ENCODE measurements around the gene MRPL20.
A peak's percentile ranks its signal among the peaks of the same experiment; 100 is the strongest.

The MRPL20 gene

GRCh38 chr1:1376551-1377226 is 30.4 kb downstream of the MRPL20 start:
- peaks cover 24% of the 10 kb centered on the region for H3K36me3 ChIP-seq
- H3K27me3 ChIP-seq = no peaks in the 10 kb centered on the region
- H3K4me1 ChIP-seq (ENCODE audit: control insufficient read depth in 1 of 2, insufficient read depth in 1 of 2, low read depth in 1 of 2, low read length in 1 of 2) = peaks cover 17 to 23% of the 10 kb centered on the region in 2 experiments
- no peak for TF ChIP-seq CTCF (IDR thresholded peaks at IDR 0.05)
- no peaks in the 10 kb centered on the region for H3K9me3 ChIP-seq
- H3K4me3 ChIP-seq (ENCODE audit: low read depth in 1 of 2, low read length in 1 of 2) = no peak overlapping the region
- H3K27ac ChIP-seq = peak overlapping the region; percentile 89

GRCh38 chr1:1374929-1375662 is 32.0 kb downstream of the MRPL20 start, which contains the start of gene AURKAIP1:
AURKAIP1 (minus strand) TSS chr1:1375207; CDS start chr1:1374756, 451 bp downstream.
- TF ChIP-seq CTCF (IDR thresholded peaks at IDR 0.05) = peak; percentile 59
- Histone ChIP-seq H3K36me3 (peaks cover 20% of the 10 kb centered on the region), H3K4me3 (ENCODE audit: low read depth in 1 of 2, low read length in 1 of 2) (peak within 1 kb of the TSS; percentile 92 to 93)

GRCh38 chr1:1374589-1374928 is 32.5 kb downstream of the MRPL20 start:
- Histone ChIP-seq H3K4me1 (ENCODE audit: control insufficient read depth in 1 of 2, insufficient read depth in 1 of 2, low read depth in 1 of 2, low read length in 1 of 2) (peaks cover 20 to 28% of the 10 kb centered on the region in 2 experiments), H3K9me3 (no peaks in the 10 kb centered on the region), H3K4me3 (ENCODE audit: low read depth in 1 of 2, low read length in 1 of 2) (peak overlapping the region; percentile 92 to 93), H3K27me3 (peaks cover 3% of the 10 kb centered on the region), H3K36me3 (peaks cover 20% of the 10 kb centered on the region), H3K27ac (peak overlapping the region; percentile 89)
- TF ChIP-seq CTCF (IDR thresholded peaks at IDR 0.05) = no peak

More at GRCh38 chr1:1374929-1375662, 32.0 kb downstream of the MRPL20 start, which contains the start of gene AURKAIP1:
- Histone ChIP-seq H3K9me3 (no peaks in the 10 kb centered on the region), H3K27me3 (no peaks in the 10 kb centered on the region), H3K27ac (peak within 1 kb of the TSS; percentile 89), H3K4me1 (ENCODE audit: control insufficient read depth in 1 of 2, insufficient read depth in 1 of 2, low read depth in 1 of 2, low read length in 1 of 2) (peaks cover 20 to 28% of the 10 kb centered on the region in 2 experiments)

GRCh38 chr1:1373815-1374588 is 33.1 kb downstream of the MRPL20 start:
- H3K27ac ChIP-seq = peak overlapping the region; percentile 89
- H3K4me3 ChIP-seq (ENCODE audit: low read depth in 1 of 2, low read length in 1 of 2) = peak overlapping the region; percentile 92 to 93
- peaks cover 20% of the 10 kb centered on the region for H3K36me3 ChIP-seq
- H3K4me1 ChIP-seq (ENCODE audit: control insufficient read depth in 1 of 2, insufficient read depth in 1 of 2, low read depth in 1 of 2, low read length in 1 of 2) = peaks cover 20 to 28% of the 10 kb centered on the region in 2 experiments
- H3K9me3 ChIP-seq = no peaks in the 10 kb centered on the region
- peaks cover 8% of the 10 kb centered on the region for H3K27me3 ChIP-seq
- no peak for TF ChIP-seq CTCF (IDR thresholded peaks at IDR 0.05)

- no peak for TF ChIP-seq CTCF (IDR thresholded peaks at IDR 0.05)
- peaks cover 16% of the 10 kb centered on the region for H3K27me3 ChIP-seq
- H3K9me3 ChIP-seq = no peaks in the 10 kb centered on the region
- peaks cover 20 to 28% of the 10 kb centered on the region in 2 experiments for H3K4me1 ChIP-seq (ENCODE audit: control insufficient read depth in 1 of 2, insufficient read depth in 1 of 2, low read depth in 1 of 2, low read length in 1 of 2)
- peaks cover 20% of the 10 kb centered on the region for H3K36me3 ChIP-seq
- H3K27ac ChIP-seq = peak overlapping the region; percentile 4
- H3K4me3 ChIP-seq (ENCODE audit: low read depth in 1 of 2, low read length in 1 of 2) = no peak overlapping the region
Observed at GRCh38 chr1:1373051-1373814, 33.9 kb downstream of the MRPL20 start.
